Ishikawa (cell line): Measurements from ENCODE around the gene DOCK1.

Experiments used
- TAF1 ChIP-seq: IDR thresholded peaks from 2 replicates; pipeline ENCODE4 v1.6.1; 2012; ENCODE audit warnings: low read depth, mild to moderate bottlenecking
- YY1 ChIP-seq: IDR thresholded peaks from 2 replicates; pipeline ENCODE4 v1.6.1; 2012; ENCODE audit warnings: low read depth

DNA sequence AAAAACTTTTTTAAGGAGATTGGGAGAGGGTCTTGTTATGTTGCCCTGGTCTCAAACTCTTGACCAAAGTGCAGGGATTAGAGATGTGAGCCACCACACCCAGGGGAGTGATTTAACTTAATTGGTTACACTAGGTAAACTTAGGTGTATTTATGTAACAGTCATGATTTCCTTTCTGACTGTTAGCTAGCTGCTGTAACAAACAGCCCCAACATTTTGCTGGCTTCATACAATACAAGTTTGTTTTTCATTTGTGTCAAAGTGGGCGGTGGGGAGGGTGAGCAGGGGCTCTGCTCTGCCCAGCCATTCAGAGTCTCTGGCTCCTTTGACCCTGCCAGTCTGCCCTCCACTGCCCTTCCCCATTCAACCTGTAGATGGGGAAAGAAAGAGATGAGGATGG, 9.3 kb downstream of the DOCK1 start:
- TF ChIP-seq YY1 (no peak), TAF1 (no peak)
